Measurements from ENCODE around the gene CFAP100.

Gene CFAP100

DNA sequence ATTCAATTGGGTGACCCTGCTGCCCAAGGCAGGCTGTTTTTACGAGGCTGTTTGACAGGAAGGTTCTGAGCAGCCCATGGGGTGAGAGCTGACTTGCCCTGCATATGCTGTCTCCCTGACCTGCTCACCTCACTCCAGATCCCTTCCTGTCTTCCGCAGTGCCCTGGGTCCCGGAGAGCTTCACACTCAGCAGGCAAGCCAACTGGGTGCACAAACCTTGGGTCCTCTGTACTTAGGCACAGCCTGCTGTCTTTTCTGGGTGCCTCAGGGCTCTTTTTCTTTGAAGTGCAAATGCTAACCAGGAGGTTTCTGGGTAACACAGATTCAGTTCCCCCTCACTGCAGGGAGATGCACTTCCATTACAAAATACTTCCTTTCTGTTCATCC is 48.1 kb downstream of the CFAP100 start:
- TF ChIP-seq, protein P1, sequence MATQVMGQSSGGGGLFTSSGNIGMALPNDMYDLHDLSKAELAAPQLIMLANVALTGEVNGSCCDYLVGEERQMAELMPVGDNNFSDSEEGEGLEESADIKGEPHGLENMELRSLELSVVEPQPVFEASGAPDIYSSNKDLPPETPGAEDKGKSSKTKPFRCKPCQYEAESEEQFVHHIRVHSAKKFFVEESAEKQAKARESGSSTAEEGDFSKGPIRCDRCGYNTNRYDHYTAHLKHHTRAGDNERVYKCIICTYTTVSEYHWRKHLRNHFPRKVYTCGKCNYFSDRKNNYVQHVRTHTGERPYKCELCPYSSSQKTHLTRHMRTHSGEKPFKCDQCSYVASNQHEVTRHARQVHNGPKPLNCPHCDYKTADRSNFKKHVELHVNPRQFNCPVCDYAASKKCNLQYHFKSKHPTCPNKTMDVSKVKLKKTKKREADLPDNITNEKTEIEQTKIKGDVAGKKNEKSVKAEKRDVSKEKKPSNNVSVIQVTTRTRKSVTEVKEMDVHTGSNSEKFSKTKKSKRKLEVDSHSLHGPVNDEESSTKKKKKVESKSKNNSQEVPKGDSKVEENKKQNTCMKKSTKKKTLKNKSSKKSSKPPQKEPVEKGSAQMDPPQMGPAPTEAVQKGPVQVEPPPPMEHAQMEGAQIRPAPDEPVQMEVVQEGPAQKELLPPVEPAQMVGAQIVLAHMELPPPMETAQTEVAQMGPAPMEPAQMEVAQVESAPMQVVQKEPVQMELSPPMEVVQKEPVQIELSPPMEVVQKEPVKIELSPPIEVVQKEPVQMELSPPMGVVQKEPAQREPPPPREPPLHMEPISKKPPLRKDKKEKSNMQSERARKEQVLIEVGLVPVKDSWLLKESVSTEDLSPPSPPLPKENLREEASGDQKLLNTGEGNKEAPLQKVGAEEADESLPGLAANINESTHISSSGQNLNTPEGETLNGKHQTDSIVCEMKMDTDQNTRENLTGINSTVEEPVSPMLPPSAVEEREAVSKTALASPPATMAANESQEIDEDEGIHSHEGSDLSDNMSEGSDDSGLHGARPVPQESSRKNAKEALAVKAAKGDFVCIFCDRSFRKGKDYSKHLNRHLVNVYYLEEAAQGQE (IDR thresholded peaks at IDR 0.05; ENCODE audit: low read depth), result no peak
- no peak for TF ChIP-seq TEAD4 (IDR thresholded peaks at IDR 0.05)
- TF ChIP-seq NFIC (IDR thresholded peaks at IDR 0.05), result no peak
- no peak for TF ChIP-seq ZBTB7A (IDR thresholded peaks at IDR 0.05; ENCODE audit: low read depth)
- TF ChIP-seq EP300 (IDR thresholded peaks at IDR 0.05; ENCODE audit: borderline replicate concordance), result no peak
- TF ChIP-seq CREB1 (IDR thresholded peaks at IDR 0.05; ENCODE audit: low read depth), result no peak
- TF ChIP-seq, protein P2, sequence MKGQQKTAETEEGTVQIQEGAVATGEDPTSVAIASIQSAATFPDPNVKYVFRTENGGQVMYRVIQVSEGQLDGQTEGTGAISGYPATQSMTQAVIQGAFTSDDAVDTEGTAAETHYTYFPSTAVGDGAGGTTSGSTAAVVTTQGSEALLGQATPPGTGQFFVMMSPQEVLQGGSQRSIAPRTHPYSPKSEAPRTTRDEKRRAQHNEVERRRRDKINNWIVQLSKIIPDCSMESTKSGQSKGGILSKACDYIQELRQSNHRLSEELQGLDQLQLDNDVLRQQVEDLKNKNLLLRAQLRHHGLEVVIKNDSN (IDR thresholded peaks at IDR 0.05), result no peak
- TF ChIP-seq MAX (IDR thresholded peaks at IDR 0.05), result no peak
- no peak for TF ChIP-seq EGR1 (IDR thresholded peaks at IDR 0.05)
- TF ChIP-seq CEBPB (IDR thresholded peaks at IDR 0.05), result no peak
- TF ChIP-seq FOXM1 (IDR thresholded peaks at IDR 0.05; ENCODE audit: borderline replicate concordance, low read depth), result no peak
- TF ChIP-seq TCF12 (IDR thresholded peaks at IDR 0.05; ENCODE audit: low read depth), result no peak

- TF ChIP-seq YY1 (IDR thresholded peaks at IDR 0.05; ENCODE audit: low read depth) (no peak), RAD21 (IDR thresholded peaks at IDR 0.05; ENCODE audit: low read depth) (no peak)
- TF ChIP-seq, protein P2 (IDR thresholded peaks at IDR 0.05), result no peak
Observed at GRCh38 chr3:126445506-126445905, 50.8 kb downstream of the CFAP100 start.

DNA sequence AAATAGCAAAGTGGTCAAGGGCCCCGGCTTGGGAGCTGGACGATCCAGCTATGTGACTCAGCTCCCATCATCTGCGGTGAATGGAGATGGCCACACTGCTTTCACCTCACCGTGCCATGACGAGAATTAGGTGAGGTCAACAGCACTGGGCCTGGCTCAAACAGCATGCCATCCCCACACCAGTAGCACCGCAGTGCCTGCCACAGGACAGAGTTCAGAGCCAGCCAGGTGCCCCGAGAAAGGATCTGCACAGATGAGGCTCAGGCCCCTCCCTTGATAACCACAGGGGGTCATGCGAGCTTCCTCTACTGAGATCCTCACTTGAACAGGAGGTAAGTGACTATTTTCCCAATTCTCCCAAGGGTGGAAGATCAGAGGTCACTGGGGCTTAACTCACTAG is 51.6 kb downstream of the CFAP100 start:
- TF ChIP-seq TAF1 (IDR thresholded peaks at IDR 0.05; ENCODE audit: low read depth) (no peak), TCF12 (IDR thresholded peaks at IDR 0.05; ENCODE audit: low read depth) (no peak)

DNA sequence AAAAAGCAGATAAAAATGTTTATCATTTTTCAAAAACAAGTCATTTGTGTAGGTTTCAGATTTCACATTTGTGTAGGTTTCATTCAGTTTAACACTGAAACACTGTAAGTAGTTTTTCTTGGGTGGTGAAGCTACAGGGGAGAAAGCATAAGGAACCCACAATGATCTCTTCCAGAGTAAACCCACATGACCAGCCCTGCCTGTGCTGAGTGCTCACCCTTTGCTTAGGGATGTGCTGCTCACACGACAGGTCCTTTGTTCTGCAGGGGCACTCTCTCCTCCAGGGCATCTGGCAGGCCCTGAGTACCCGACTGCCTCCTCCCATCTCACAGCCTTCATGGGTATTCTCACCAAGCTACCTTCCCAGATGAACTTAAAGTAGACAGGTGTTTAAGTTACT is 52.1 kb downstream of the CFAP100 start:
- TF ChIP-seq NFIC (IDR thresholded peaks at IDR 0.05) (no peak), TEAD4 (IDR thresholded peaks at IDR 0.05) (no peak), CREB1 (IDR thresholded peaks at IDR 0.05; ENCODE audit: low read depth) (no peak), EGR1 (IDR thresholded peaks at IDR 0.05) (no peak), TCF12 (IDR thresholded peaks at IDR 0.05; ENCODE audit: low read depth) (no peak), ZBTB7A (IDR thresholded peaks at IDR 0.05; ENCODE audit: low read depth) (no peak), MAX (IDR thresholded peaks at IDR 0.05) (no peak)
- TF ChIP-seq, protein P1 (IDR thresholded peaks at IDR 0.05; ENCODE audit: low read depth), result no peak

GRCh38 chr3:126447456-126448106 is 52.9 kb downstream of the CFAP100 start:
- no peak for TF ChIP-seq YY1 (IDR thresholded peaks at IDR 0.05; ENCODE audit: low read depth)
- no peak for TF ChIP-seq TEAD4 (IDR thresholded peaks at IDR 0.05)
- TF ChIP-seq FOXM1 (IDR thresholded peaks at IDR 0.05; ENCODE audit: borderline replicate concordance, low read depth), result no peak

DNA sequence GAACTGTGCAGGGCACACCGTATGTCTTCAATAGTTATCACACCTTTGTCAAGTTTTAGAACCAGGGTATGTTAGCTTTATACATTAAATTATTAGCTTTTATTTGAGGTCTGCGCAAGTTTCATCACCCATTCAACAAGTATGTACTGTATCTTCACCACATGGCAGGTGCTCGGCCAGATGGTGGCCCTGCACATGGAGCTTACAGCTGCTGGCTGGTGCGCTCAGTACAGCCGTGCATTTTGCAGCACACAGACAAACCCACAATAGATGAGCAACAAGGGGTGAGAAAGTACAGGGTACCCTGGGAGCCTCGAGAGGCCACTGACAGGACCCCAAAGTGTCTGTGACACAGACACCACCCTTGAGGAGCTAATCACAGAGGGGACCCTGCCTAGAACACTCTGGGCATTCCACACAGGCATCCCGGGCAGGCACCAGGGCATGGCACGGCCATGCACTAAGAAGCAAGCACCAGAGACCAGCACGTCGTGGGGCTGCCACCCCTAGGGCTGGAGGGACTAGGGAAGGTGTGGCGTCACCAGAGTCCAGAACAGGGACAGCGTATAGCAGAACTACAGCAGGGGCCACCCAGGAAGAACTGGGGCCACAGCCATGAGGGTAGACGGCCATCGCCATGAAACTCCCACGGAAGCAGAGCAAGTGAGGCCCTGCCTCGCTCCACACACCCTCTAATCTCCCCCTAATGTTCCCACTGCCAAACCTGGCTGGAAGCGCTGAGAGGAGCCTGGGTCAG is 53.6 kb downstream of the CFAP100 start:
- no peak for TF ChIP-seq TEAD4 (IDR thresholded peaks at IDR 0.05)
- TF ChIP-seq RAD21 (IDR thresholded peaks at IDR 0.05; ENCODE audit: low read depth), result no peak
- TF ChIP-seq CEBPB (IDR thresholded peaks at IDR 0.05), result no peak
- no peak for TF ChIP-seq CREB1 (IDR thresholded peaks at IDR 0.05; ENCODE audit: low read depth)
- no peak for TF ChIP-seq TAF1 (IDR thresholded peaks at IDR 0.05; ENCODE audit: low read depth)
- no peak for TF ChIP-seq EP300 (IDR thresholded peaks at IDR 0.05; ENCODE audit: borderline replicate concordance)
- TF ChIP-seq NFIC (IDR thresholded peaks at IDR 0.05), result no peak
- no peak for TF ChIP-seq YY1 (IDR thresholded peaks at IDR 0.05; ENCODE audit: low read depth)
- TF ChIP-seq TCF12 (IDR thresholded peaks at IDR 0.05; ENCODE audit: low read depth), result no peak
- no peak for TF ChIP-seq MAX (IDR thresholded peaks at IDR 0.05)
- TF ChIP-seq, protein P1 (IDR thresholded peaks at IDR 0.05; ENCODE audit: low read depth), result no peak
- no peak for TF ChIP-seq FOXM1 (IDR thresholded peaks at IDR 0.05; ENCODE audit: borderline replicate concordance, low read depth)

All from Ishikawa (cell line).